ENCODE measurements around the gene APOA5. TPM values are rescaled to one million over a fixed set of nuclear protein-coding genes. Genes with fewer than 3 reads are reported as not detected.

APOA5 gene
- total and polyA plus RNA-seq, 2 of the 13 experiments (the other 11 are each of a cell fraction or from before 2014, with no cell fraction given), result 44.0 to 49.1 TPM

DNA sequence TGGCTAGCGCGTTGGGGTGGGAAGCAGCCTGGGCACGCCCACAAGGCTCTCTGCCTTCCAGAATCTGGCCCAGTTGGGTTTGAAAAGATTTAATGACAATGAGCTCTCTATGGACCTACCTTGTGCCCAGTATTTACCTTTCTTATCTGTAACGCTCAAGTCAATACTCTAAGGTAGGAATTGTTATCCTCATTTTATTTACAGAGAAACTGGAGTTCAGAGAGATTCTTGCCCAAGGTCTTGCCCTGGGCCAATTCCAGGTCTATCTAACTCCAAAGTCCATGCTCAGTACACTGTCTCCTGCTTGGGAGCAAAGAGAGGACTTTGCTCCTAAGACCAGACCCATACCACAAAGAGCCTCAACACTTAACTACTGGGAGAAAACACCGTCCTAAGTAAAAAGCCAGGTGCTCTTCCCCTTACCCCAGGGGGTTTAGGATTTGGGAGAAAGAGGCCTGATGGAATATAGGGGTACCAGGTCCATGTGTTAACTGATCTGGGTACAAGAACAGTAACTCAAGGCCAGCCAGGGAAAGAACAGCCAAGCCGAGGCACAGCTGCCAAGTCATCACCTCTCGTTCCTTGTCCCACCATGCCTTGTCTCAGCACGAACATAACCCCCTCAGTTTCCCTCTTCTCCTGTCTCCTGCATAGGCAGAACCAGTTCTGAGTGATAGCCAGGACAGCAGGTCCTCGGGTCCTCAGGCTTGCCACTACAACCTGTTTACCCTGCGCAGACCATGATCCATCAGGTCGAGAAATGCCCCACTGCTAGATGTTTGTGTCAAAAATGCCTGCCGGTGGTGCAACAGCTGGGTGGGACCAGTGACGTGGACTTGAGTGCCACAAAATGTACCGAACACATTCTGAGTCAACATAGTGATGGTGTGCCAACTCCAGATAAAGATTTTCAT lies 16.8 kb upstream of the APOA5 start (continued):
- TF ChIP-seq, protein P1, sequence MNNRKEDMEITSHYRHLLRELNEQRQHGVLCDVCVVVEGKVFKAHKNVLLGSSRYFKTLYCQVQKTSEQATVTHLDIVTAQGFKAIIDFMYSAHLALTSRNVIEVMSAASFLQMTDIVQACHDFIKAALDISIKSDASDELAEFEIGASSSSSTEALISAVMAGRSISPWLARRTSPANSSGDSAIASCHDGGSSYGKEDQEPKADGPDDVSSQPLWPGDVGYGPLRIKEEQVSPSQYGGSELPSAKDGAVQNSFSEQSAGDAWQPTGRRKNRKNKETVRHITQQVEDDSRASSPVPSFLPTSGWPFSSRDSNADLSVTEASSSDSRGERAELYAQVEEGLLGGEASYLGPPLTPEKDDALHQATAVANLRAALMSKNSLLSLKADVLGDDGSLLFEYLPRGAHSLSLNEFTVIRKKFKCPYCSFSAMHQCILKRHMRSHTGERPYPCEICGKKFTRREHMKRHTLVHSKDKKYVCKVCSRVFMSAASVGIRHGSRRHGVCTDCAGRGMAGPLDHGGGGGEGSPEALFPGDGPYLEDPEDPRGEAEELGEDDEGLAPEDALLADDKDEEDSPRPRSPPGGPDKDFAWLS (CRISPR knock-in tag; IDR thresholded peaks at IDR 0.05; ENCODE audit: borderline replicate concordance), result no peak
- TF ChIP-seq AKAP8 (CRISPR knock-in tag; IDR thresholded peaks at IDR 0.05) (no peak; the same call in 1 of the 2 replicates), CERS6 (CRISPR knock-in tag; IDR thresholded peaks at IDR 0.05) (no peak), CHD2 (IDR thresholded peaks at IDR 0.05; ENCODE audit: low read depth, low read length) (no peak), CENPT (CRISPR knock-in tag; IDR thresholded peaks at IDR 0.05; ENCODE audit: low read depth) (no peak), ZNF329 (CRISPR knock-in tag; IDR thresholded peaks at IDR 0.05; ENCODE audit: low read depth) (no peak), ZNF841 (CRISPR knock-in tag; IDR thresholded peaks at IDR 0.05; ENCODE audit: borderline replicate concordance) (no peak), IRX3 (CRISPR knock-in tag; IDR thresholded peaks at IDR 0.05; ENCODE audit: borderline replicate concordance, low read depth) (no peak), SNAPC2 (CRISPR knock-in tag; IDR thresholded peaks at IDR 0.05) (peak; percentile 68; the same call in 1 of the 2 replicates), MAFG (CRISPR knock-in tag; IDR thresholded peaks at IDR 0.05) (no peak), CENPX (CRISPR knock-in tag; IDR thresholded peaks at IDR 0.05) (no peak), HCFC1 (IDR thresholded peaks at IDR 0.05; ENCODE audit: low read depth, low read length) (no peak), CEBPG (CRISPR knock-in tag; IDR thresholded peaks at IDR 0.05) (peak; percentile 94), BCL3 (CRISPR knock-in tag; IDR thresholded peaks at IDR 0.05) (no peak), JUN (CRISPR knock-in tag; IDR thresholded peaks at IDR 0.05) (no peak; the same call in 1 of the 2 replicates), CBFB (CRISPR knock-in tag; IDR thresholded peaks at IDR 0.05) (peak; percentile 68), NR1H2 (CRISPR knock-in tag; IDR thresholded peaks at IDR 0.05; ENCODE audit: borderline replicate concordance, low read depth) (no peak), ZKSCAN1 (IDR thresholded peaks at IDR 0.05; ENCODE audit: low read length) (no peak), SMAD3 (CRISPR knock-in tag; IDR thresholded peaks at IDR 0.05) (peak; percentile 66; the same call in 1 of the 2 replicates), ZEB1 (IDR thresholded peaks at IDR 0.05; ENCODE audit: insufficient replicate concordance, low read depth) (peak; percentile 91), ZNF775 (CRISPR knock-in tag; IDR thresholded peaks at IDR 0.05; ENCODE audit: borderline replicate concordance) (no peak), PHF21A (CRISPR knock-in tag; IDR thresholded peaks at IDR 0.05) (peak; percentile 94)
- TF ChIP-seq, protein P2, sequence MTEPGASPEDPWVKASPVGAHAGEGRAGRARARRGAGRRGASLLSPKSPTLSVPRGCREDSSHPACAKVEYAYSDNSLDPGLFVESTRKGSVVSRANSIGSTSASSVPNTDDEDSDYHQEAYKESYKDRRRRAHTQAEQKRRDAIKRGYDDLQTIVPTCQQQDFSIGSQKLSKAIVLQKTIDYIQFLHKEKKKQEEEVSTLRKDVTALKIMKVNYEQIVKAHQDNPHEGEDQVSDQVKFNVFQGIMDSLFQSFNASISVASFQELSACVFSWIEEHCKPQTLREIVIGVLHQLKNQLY (CRISPR knock-in tag; IDR thresholded peaks at IDR 0.05), result peak; percentile 84
- TF ChIP-seq, protein P3, sequence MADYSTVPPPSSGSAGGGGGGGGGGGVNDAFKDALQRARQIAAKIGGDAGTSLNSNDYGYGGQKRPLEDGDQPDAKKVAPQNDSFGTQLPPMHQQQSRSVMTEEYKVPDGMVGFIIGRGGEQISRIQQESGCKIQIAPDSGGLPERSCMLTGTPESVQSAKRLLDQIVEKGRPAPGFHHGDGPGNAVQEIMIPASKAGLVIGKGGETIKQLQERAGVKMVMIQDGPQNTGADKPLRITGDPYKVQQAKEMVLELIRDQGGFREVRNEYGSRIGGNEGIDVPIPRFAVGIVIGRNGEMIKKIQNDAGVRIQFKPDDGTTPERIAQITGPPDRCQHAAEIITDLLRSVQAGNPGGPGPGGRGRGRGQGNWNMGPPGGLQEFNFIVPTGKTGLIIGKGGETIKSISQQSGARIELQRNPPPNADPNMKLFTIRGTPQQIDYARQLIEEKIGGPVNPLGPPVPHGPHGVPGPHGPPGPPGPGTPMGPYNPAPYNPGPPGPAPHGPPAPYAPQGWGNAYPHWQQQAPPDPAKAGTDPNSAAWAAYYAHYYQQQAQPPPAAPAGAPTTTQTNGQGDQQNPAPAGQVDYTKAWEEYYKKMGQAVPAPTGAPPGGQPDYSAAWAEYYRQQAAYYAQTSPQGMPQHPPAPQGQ (CRISPR knock-in tag; IDR thresholded peaks at IDR 0.05; ENCODE audit: borderline replicate concordance), result no peak

Measured in HepG2 (cell line).